ENCODE data around the gene SUN5.

- TF ChIP-seq POLR2A (IDR thresholded peaks at IDR 0.05; ENCODE audit: low read depth, low read length): no peak
- TF ChIP-seq TAF1 (IDR thresholded peaks at IDR 0.05; ENCODE audit: borderline replicate concordance, low read depth, low read length): no peak
- no peak for TF ChIP-seq POLR2AphosphoS5 (IDR thresholded peaks at IDR 0.05; ENCODE audit: low read depth, low read length)
Measured at GRCh38 chr20:33034901-33035492, 30.8 kb upstream of the SUN5 start.

Data from GM12892 (cell line).